Smooth muscle cell (in vitro differentiated cells): ENCODE results near the gene SESN1. TPM values are rescaled to one million over a fixed set of nuclear protein-coding genes. Genes with fewer than 3 reads are reported as not detected.

Experiments
- DNase-seq: peaks from one replicate; lab custom pipeline; 2025; ENCODE audit not compliant: unreplicated experiment; lab: John Stamatoyannopoulos, UW
- H2AFZ ChIP-seq: fragments of 200-600 bp; sonication (generic); 2 replicates; pipeline ENCODE4 v1.6.0; 2016; ENCODE audit warnings: antibody characterized with exemption, low read depth, mild to moderate bottlenecking
- H3F3A ChIP-seq: fragments of 200-600 bp; sonication (generic); 2 replicates; pipeline ENCODE4 v1.6.0; 2017; ENCODE audit warnings: antibody characterized with exemption, low read depth
- H3K27ac ChIP-seq: fragments of 200-600 bp; sonication (generic); 2 replicates; pipeline ENCODE4 v1.5.1; 2016; ENCODE audit warnings: low read depth, mild to moderate bottlenecking
- H3K27me3 ChIP-seq: fragments of 200-600 bp; sonication (generic); 2 replicates; pipeline ENCODE4 v1.6.1; 2016; ENCODE audit warnings: low read depth, mild to moderate bottlenecking
- H3K36me3 ChIP-seq: fragments of 200-600 bp; sonication (generic); 2 replicates; pipeline ENCODE4 v1.5.1; 2016; ENCODE audit warnings: low read depth
- H3K4me1 ChIP-seq: fragments of 200-600 bp; sonication (generic); 2 replicates; pipeline ENCODE4 v1.5.1; 2016; ENCODE audit warnings: low read depth
- H3K4me2 ChIP-seq: fragments of 200-600 bp; sonication (generic); 2 replicates; pipeline ENCODE4 v1.6.0; 2016; ENCODE audit warnings: mild to moderate bottlenecking
- H3K4me3 ChIP-seq: fragments of 200-600 bp; sonication (generic); 2 replicates; pipeline ENCODE4 v1.5.1; 2016; ENCODE audit warnings: mild to moderate bottlenecking
- H3K79me2 ChIP-seq: fragments of 200-600 bp; sonication (generic); 2 replicates; pipeline ENCODE4 v1.6.0; 2016; ENCODE audit warnings: low read depth, mild to moderate bottlenecking
- H3K9ac ChIP-seq: fragments of 200-600 bp; sonication (generic); 2 replicates; pipeline ENCODE4 v1.6.0; 2016; ENCODE audit warnings: low read depth
- H3K9me3 ChIP-seq: fragments of 200-600 bp; sonication (generic); replicated peaks from 2 replicates; pipeline ENCODE4 v1.5.1; 2016; ENCODE audit warnings: low read depth
- H4K20me1 ChIP-seq: fragments of 200-600 bp; sonication (generic); 2 replicates; pipeline ENCODE4 v1.6.0; 2016; ENCODE audit warnings: low read depth
- CTCF ChIP-seq: fragments of 200-600 bp; sonication (generic); IDR thresholded peaks from 2 replicates; pipeline ENCODE4 v1.5.1; 2017; ENCODE audit warnings: borderline replicate concordance, mild to moderate bottlenecking, antibody characterized with exemption; ENCODE audit not compliant: insufficient read depth, poor library complexity, severe bottlenecking
- WGBS: methylation state at CpG from one replicate; pipeline ENCODE4 v1.1.7; 2016; ENCODE audit warnings: low lambda C conversion rate; 5-methylcytosine and 5-hydroxymethylcytosine counted together
- polyA plus RNA-seq: library from polyadenylated mRNA; unstranded; fragments of >200 nt; fragmentation: Nextera tagmentation; extraction: Ambion mirVana; gene quantifications from 2 replicates; pipeline ENCODE4 v1.2.1, GENCODE V29; 2016
- total RNA-seq: library from RNA; depleted of rRNA; stranded (reverse); fragments of >200 nt; gene quantifications from 2 replicates; pipeline ENCODE4 v1.2.3, GENCODE V29; 2014

The SESN1 gene
- total and polyA plus RNA-seq, 2 experiments from 2014 or later = 24.1 to 38.7 TPM

GRCh38 chr6:109048670-109049415, 45.8 kb downstream of the SESN1 start:
- H3K9ac ChIP-seq = no peak overlapping the region
- H3F3A ChIP-seq = no peaks in the 10 kb centered on the region
- DNase-seq = no peak
- H3K27ac ChIP-seq = no peak overlapping the region
- no peaks in the 10 kb centered on the region for H3K27me3 ChIP-seq
- no peaks in the 10 kb centered on the region for H3K36me3 ChIP-seq
- TF ChIP-seq CTCF = no peak
- no peaks in the 10 kb centered on the region for H3K9me3 ChIP-seq
- no peak overlapping the region for H3K4me3 ChIP-seq
- no peak overlapping the region for H3K4me2 ChIP-seq
- H3K4me1 ChIP-seq = peaks cover 13% of the 10 kb centered on the region
- H2AFZ ChIP-seq = no peak overlapping the region
- no peaks in the 10 kb centered on the region for H3K79me2 ChIP-seq
- 87% methylated on average over 3 of the region's 3 CpGs for WGBS
- H4K20me1 ChIP-seq = no peaks in the 10 kb centered on the region

DNA sequence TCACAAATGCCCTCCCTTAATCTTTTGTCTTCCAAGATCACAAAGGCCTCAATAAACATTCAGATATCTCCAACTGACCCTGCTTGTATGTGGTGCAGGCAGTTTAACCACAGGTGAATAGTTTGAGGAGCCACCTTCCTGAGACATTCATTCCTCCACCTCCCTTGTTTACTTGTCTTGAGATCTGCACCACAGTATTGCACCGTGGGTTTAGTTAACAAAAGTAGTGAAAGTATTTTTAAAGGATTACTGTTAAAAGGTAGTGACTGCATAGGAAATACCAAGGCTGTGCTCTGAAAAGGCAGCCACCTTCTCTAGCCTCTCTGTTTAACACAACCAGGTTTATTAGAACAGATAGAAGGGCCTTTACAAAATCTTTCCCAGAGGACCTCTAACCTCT, 46.5 kb downstream of the SESN1 start:
- Histone ChIP-seq H3K4me1 (peaks cover 7% of the 10 kb centered on the region), H3K36me3 (no peaks in the 10 kb centered on the region), H4K20me1 (no peaks in the 10 kb centered on the region), H3K4me2 (no peak overlapping the region), H3K27me3 (no peaks in the 10 kb centered on the region), H3K9me3 (no peaks in the 10 kb centered on the region), H3K79me2 (peaks cover under 1% of the 10 kb centered on the region), H2AFZ (no peak overlapping the region), H3F3A (no peaks in the 10 kb centered on the region), H3K4me3 (no peak overlapping the region), H3K27ac (no peak overlapping the region), H3K9ac (no peak overlapping the region)
- TF ChIP-seq CTCF = no peak
- no peak for DNase-seq
- 62% methylated on average over 1 of the region's 1 CpG for WGBS

DNA sequence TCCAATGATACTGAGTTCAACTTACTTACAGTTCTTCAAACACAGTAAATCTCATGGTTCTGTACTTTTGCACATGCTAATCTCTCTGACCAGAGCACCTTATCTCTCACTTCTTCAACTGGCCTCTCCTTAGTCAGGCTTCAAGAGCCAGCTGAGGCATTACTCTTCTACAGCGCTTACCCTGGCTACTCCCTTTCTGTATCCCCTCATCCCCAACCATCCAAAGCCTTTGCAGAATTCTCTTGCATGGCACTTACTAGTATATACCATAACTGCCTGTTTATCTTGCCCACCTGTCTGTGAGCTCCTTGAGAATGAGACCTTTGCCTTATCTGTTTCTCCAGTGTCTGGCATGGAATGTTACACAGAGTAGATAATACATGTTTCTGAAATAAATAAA, 49.2 kb downstream of the SESN1 start:
- TF ChIP-seq CTCF = no peak
- 100% methylated on average over 1 of the region's 1 CpG for WGBS

GRCh38 chr6:109039795-109040194, 54.9 kb downstream of the SESN1 start:
- Histone ChIP-seq H4K20me1 (peaks cover 5% of the 10 kb centered on the region), H3K79me2 (peaks cover 14% of the 10 kb centered on the region), H3K27ac (no peak overlapping the region), H3K9me3 (no peaks in the 10 kb centered on the region), H3K4me2 (no peak overlapping the region), H3K4me3 (no peak overlapping the region), H3K9ac (no peak overlapping the region), H3K27me3 (no peaks in the 10 kb centered on the region), H2AFZ (no peak overlapping the region), H3F3A (no peaks in the 10 kb centered on the region), H3K4me1 (no peaks in the 10 kb centered on the region), H3K36me3 (no peaks in the 10 kb centered on the region)
- WGBS = 36% methylated on average over 2 of the region's 2 CpGs
- DNase-seq = no peak
- no peak for TF ChIP-seq CTCF

More for the DNA sequence above, 49.2 kb downstream of the SESN1 start:
- Histone ChIP-seq H3K79me2 (peaks cover 14% of the 10 kb centered on the region), H3K9ac (no peak overlapping the region), H3K4me3 (no peak overlapping the region), H3K27ac (no peak overlapping the region), H3K4me2 (no peak overlapping the region), H3K36me3 (no peaks in the 10 kb centered on the region), H3K27me3 (no peaks in the 10 kb centered on the region), H2AFZ (no peak overlapping the region), H4K20me1 (no peaks in the 10 kb centered on the region), H3K9me3 (no peaks in the 10 kb centered on the region), H3K4me1 (peaks cover 6% of the 10 kb centered on the region), H3F3A (no peaks in the 10 kb centered on the region)
- DNase-seq = no peak
